Panc1 (cell line): Measurements from ENCODE around the gene NCAM1. TPM values are rescaled to one million over a fixed set of nuclear protein-coding genes. Genes with fewer than 3 reads are reported as not detected.

Experiments used
- ATAC-seq: fragments of 200-7000 bp; cut with Tn5 transposase; 2 replicates; pipeline ENCODE4 v1.9.1; 2020; ENCODE audit warnings: mild to moderate bottlenecking, moderate library complexity
- BruUV-seq: library from RNA; stranded (reverse); fragments of 400-500 nt; replicated peaks from 2 replicates; lab custom pipeline; 2021; lab: Mats Ljungman, UMichigan
- CTCF ChIA-PET: fragments of 300-600 bp; sonication (Branson Sonifier 250); formaldehyde crosslinking; loops from one replicate; lab custom pipeline; 2022; ENCODE audit warnings: antibody characterized with exemption; lab: Charles Lee
- POLR2A ChIA-PET: fragments of 300-600 bp; sonication (Branson Sonifier 250); formaldehyde crosslinking; loops from one replicate; lab custom pipeline; 2022; ENCODE audit warnings: antibody characterized with exemption; lab: Charles Lee
- DNase-seq: peaks from one replicate; pipeline ENCODE4 v3.0.0-alpha.2; 2010; ENCODE audit warnings: low read depth, low spot score
- H3K27ac ChIP-seq: 2 replicates; pipeline ENCODE4 v1.5.1; 2011; ENCODE audit warnings: mild to moderate bottlenecking, low read length, inconsistent platforms
- H3K27me3 ChIP-seq: fragments of 200-500 bp; sonication (Bioruptor generic); 2 replicates; pipeline ENCODE4 v1.6.0; 2014; ENCODE audit warnings: low read length, inconsistent platforms; ENCODE audit not compliant: control insufficient read depth, insufficient read depth
- H3K36me3 ChIP-seq: fragments of 200-500 bp; sonication (Bioruptor generic); 2 replicates; pipeline ENCODE4 v1.5.1; 2014; ENCODE audit warnings: inconsistent platforms, mild to moderate bottlenecking, low read length, moderate library complexity; ENCODE audit not compliant: control insufficient read depth, insufficient read depth
- H3K4me1 ChIP-seq: 2 replicates; pipeline ENCODE4 v1.5.1; 2011; ENCODE audit warnings: inconsistent platforms, mild to moderate bottlenecking, low read length, moderate library complexity; ENCODE audit not compliant: control insufficient read depth, insufficient read depth
- H3K4me3 ChIP-seq, 2 experiments: 2 replicates each; pipeline ENCODE4 v1.5.1; 2011 to 2012; ENCODE audit warnings: low read depth in 2 of 2, low read length in 2 of 2, mild to moderate bottlenecking in 2 of 2, inconsistent platforms in 1 of 2, moderate library complexity in 1 of 2
- H3K9me3 ChIP-seq: fragments of 200-500 bp; sonication (Bioruptor generic); 2 replicates; pipeline ENCODE4 v1.5.1; 2014; ENCODE audit warnings: low read depth, mild to moderate bottlenecking, inconsistent platforms, low read length, moderate library complexity; ENCODE audit not compliant: control insufficient read depth, insufficient read depth
- CTCF ChIP-seq: fragments of 450-650 bp; IDR thresholded peaks from 2 replicates; pipeline ENCODE4 v1.5.1; 2017; ENCODE audit warnings: mild to moderate bottlenecking
- POLR2AphosphoS5 ChIP-seq: IDR thresholded peaks from 2 replicates; pipeline ENCODE4 v1.6.1; 2012; ENCODE audit warnings: mild to moderate bottlenecking, low read depth, low read length, moderate library complexity
- SIN3A ChIP-seq: IDR thresholded peaks from 2 replicates; pipeline ENCODE4 v1.6.1; 2012; ENCODE audit warnings: low read depth, mild to moderate bottlenecking, low read length, moderate library complexity, borderline replicate concordance; ENCODE audit not compliant: insufficient read depth
- TCF7L2 ChIP-seq: IDR thresholded peaks from 2 replicates; pipeline ENCODE4 v1.6.1; 2011; ENCODE audit warnings: mild to moderate bottlenecking, low read depth, low read length, inconsistent platforms
- in situ Hi-C: cut with HindIII; loops from 2 replicates; pipeline ENCODE4 v1.10.0; 2016; ENCODE audit warnings: low sequenced_read_pairs, low pct_unique_long_range_greater_than_20kb
- intact Hi-C: fragments of 100-400 bp; cut with micrococcal nuclease; formaldehyde crosslinking; loops from one replicate; pipeline ENCODE4 v1.10.0; 2022; ENCODE audit not compliant: unreplicated experiment
- total RNA-seq: library from RNA; stranded (reverse); gene quantifications from one replicate; pipeline ENCODE4 v1.2.1, GENCODE V29; 2021; ENCODE audit not compliant: unreplicated experiment
- TF ChIP-seq, protein P1 (sequence below), 2 experiments: IDR thresholded peaks; 2 replicates each; pipeline ENCODE4 v1.6.1; 2011 to 2012; ENCODE audit warnings: low read depth in 2 of 2, control low read depth in 1 of 2, low read length in 1 of 2, mild to moderate bottlenecking in 1 of 2, moderate library complexity in 1 of 2; ENCODE audit not compliant: insufficient read depth in 1 of 2

NCAM1 gene
- total RNA-seq, 1 experiment from 2014 or later = 0.18 TPM

DNA sequence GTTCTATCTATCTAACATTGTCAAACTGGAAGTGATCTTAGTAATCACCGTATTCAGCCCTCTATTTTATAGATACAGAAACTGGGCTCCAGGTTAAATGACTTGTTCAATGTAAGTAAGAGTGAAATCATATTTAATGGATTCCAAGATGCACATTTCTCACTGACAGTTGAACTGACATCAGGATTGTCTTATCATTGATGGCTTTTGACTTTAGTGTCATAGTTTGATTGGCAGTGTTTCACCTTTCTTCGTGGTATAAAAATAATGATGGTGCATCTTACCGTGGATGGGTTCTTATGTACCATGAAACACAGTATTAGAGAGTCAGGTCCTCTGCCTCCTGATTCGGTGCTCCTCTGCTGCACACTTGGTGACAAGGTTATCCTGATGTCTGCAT, 123.1 kb downstream of the NCAM1 start:
- no peak overlapping the region for H3K4me3 ChIP-seq
- ATAC-seq (no peak), DNase-seq (no peak)
- H3K9me3 ChIP-seq = no peaks in the 10 kb centered on the region
- no peaks in the 10 kb centered on the region for H3K4me1 ChIP-seq
- ChIA-PET CTCF (no interaction called here), POLR2A (no interaction called here)
- no peak overlapping the region for H3K27ac ChIP-seq
- in situ Hi-C loops = no loop called here
- no peaks in the 10 kb centered on the region for H3K36me3 ChIP-seq
- TF ChIP-seq, protein P1, sequence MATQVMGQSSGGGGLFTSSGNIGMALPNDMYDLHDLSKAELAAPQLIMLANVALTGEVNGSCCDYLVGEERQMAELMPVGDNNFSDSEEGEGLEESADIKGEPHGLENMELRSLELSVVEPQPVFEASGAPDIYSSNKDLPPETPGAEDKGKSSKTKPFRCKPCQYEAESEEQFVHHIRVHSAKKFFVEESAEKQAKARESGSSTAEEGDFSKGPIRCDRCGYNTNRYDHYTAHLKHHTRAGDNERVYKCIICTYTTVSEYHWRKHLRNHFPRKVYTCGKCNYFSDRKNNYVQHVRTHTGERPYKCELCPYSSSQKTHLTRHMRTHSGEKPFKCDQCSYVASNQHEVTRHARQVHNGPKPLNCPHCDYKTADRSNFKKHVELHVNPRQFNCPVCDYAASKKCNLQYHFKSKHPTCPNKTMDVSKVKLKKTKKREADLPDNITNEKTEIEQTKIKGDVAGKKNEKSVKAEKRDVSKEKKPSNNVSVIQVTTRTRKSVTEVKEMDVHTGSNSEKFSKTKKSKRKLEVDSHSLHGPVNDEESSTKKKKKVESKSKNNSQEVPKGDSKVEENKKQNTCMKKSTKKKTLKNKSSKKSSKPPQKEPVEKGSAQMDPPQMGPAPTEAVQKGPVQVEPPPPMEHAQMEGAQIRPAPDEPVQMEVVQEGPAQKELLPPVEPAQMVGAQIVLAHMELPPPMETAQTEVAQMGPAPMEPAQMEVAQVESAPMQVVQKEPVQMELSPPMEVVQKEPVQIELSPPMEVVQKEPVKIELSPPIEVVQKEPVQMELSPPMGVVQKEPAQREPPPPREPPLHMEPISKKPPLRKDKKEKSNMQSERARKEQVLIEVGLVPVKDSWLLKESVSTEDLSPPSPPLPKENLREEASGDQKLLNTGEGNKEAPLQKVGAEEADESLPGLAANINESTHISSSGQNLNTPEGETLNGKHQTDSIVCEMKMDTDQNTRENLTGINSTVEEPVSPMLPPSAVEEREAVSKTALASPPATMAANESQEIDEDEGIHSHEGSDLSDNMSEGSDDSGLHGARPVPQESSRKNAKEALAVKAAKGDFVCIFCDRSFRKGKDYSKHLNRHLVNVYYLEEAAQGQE (IDR thresholded peaks at IDR 0.05; ENCODE audit: insufficient read depth in 1 of 2, low read depth in 2 of 2, low read length in 1 of 2) = no peak
- TF ChIP-seq SIN3A = no peak
- no peak for TF ChIP-seq POLR2AphosphoS5
- no peak for TF ChIP-seq TCF7L2
- TF ChIP-seq CTCF = no peak
- no TSS peak for BruUV-seq
- intact Hi-C loops = no loop called here
- 0 out of 2 replicates have a peak, but pooled peaks cover 7% of the 10 kb centered on the region for H3K27me3 ChIP-seq

- BruUV-seq = no TSS peak
- TF ChIP-seq CTCF = no peak
- TF ChIP-seq, protein P1 (IDR thresholded peaks at IDR 0.05; ENCODE audit: insufficient read depth in 1 of 2, low read depth in 2 of 2, low read length in 1 of 2) = no peak
- no peak for TF ChIP-seq TCF7L2
- no peak for TF ChIP-seq SIN3A
- no peak for TF ChIP-seq POLR2AphosphoS5
- H3K36me3 ChIP-seq = no peaks in the 10 kb centered on the region
- DNase-seq (no peak), ATAC-seq (no peak)
- H3K4me3 ChIP-seq = no peak overlapping the region
- H3K9me3 ChIP-seq = no peaks in the 10 kb centered on the region
- CTCF ChIA-PET = no interaction called here
- POLR2A ChIA-PET = no interaction called here
- intact Hi-C loops = no loop called here
- H3K27ac ChIP-seq = no peak overlapping the region
- 0 out of 2 replicates have a peak, but pooled peaks cover 5% of the 10 kb centered on the region for H3K27me3 ChIP-seq
- in situ Hi-C loops = no loop called here
- H3K4me1 ChIP-seq = no peaks in the 10 kb centered on the region
Measured at GRCh38 chr11:113085446-113085845, 124.2 kb downstream of the NCAM1 start.
